ENCODE measurements around the gene RNF126. TPM values are rescaled to one million over a fixed set of nuclear protein-coding genes. Genes with fewer than 3 reads are reported as not detected.
A peak's percentile ranks its signal among the peaks of the same experiment; 100 is the strongest.

Gene RNF126
- total RNA-seq, 1 experiment from 2014 or later, result 61.2 TPM

GRCh38 chr19:682678-683320 lies 19.8 kb upstream of the RNF126 start:
- in situ Hi-C loops (cut with HindIII; ENCODE audit: low pct_unique_long_range_greater_than_20kb, low sequenced_read_pairs), result no loop called here
- no peak overlapping the region for H3K27ac ChIP-seq (ENCODE audit: low read length)
- no peaks in the 10 kb centered on the region for H3K9me3 ChIP-seq (ENCODE audit: control insufficient read depth, insufficient read depth, low read depth, low read length)
- intact Hi-C loops (cut with micrococcal nuclease; ENCODE audit: unreplicated experiment), result no loop called here
- no peak for ATAC-seq
- CTCF ChIA-PET, result no interaction called here
- no peaks in the 10 kb centered on the region for H3K27me3 ChIP-seq (ENCODE audit: control insufficient read depth, insufficient read depth, low read length)
- H3K4me1 ChIP-seq (ENCODE audit: control insufficient read depth, insufficient read depth, low read length), result peaks cover 13% of the 10 kb centered on the region
- no peak overlapping the region for H3K4me3 ChIP-seq (ENCODE audit: low read depth in 2 of 2, low read length in 2 of 2)
- BruUV-seq (replicated peaks), result no TSS peak
- POLR2A ChIA-PET, result no interaction called here
- TF ChIP-seq POLR2AphosphoS5 (IDR thresholded peaks at IDR 0.05; ENCODE audit: low read depth, low read length), result no peak
- TF ChIP-seq CTCF (IDR thresholded peaks at IDR 0.05), result no peak
- no peak for TF ChIP-seq TCF7L2 (IDR thresholded peaks at IDR 0.05; ENCODE audit: low read depth, low read length)
- TF ChIP-seq SIN3A (IDR thresholded peaks at IDR 0.05; ENCODE audit: borderline replicate concordance, insufficient read depth, low read depth, low read length), result no peak
- no peak for TF ChIP-seq REST (IDR thresholded peaks at IDR 0.05; ENCODE audit: insufficient read depth in 1 of 2, low read depth in 2 of 2, low read length in 1 of 2)
- no peaks in the 10 kb centered on the region for H3K36me3 ChIP-seq (ENCODE audit: control insufficient read depth, insufficient read depth, low read length)
- no peak for DNase-seq (ENCODE audit: low read depth, low spot score)

- no peaks in the 10 kb centered on the region for H3K27me3 ChIP-seq (ENCODE audit: control insufficient read depth, insufficient read depth, low read length)
- ChIA-PET CTCF (no interaction called here), POLR2A (no interaction called here)
- intact Hi-C loops (cut with micrococcal nuclease; ENCODE audit: unreplicated experiment) (no loop called here), in situ Hi-C loops (cut with HindIII; ENCODE audit: low pct_unique_long_range_greater_than_20kb, low sequenced_read_pairs) (no loop called here)
- ATAC-seq (no peak; the same call in 1 of the 2 replicates), DNase-seq (ENCODE audit: low read depth, low spot score) (no peak)
- no TSS peak for BruUV-seq (replicated peaks)
- no peaks in the 10 kb centered on the region for H3K36me3 ChIP-seq (ENCODE audit: control insufficient read depth, insufficient read depth, low read length)
- H3K27ac ChIP-seq (ENCODE audit: low read length), result peak overlapping the region; percentile 85
- peak overlapping the region; percentile 43 to 71 for H3K4me3 ChIP-seq (ENCODE audit: low read depth in 2 of 2, low read length in 2 of 2)
- H3K9me3 ChIP-seq (ENCODE audit: control insufficient read depth, insufficient read depth, low read depth, low read length), result no peaks in the 10 kb centered on the region
- no peak for TF ChIP-seq REST (IDR thresholded peaks at IDR 0.05; ENCODE audit: insufficient read depth in 1 of 2, low read depth in 2 of 2, low read length in 1 of 2)
- TF ChIP-seq CTCF (IDR thresholded peaks at IDR 0.05), result no peak
- TF ChIP-seq POLR2AphosphoS5 (IDR thresholded peaks at IDR 0.05; ENCODE audit: low read depth, low read length), result no peak
- no peak for TF ChIP-seq TCF7L2 (IDR thresholded peaks at IDR 0.05; ENCODE audit: low read depth, low read length)
- no peak for TF ChIP-seq SIN3A (IDR thresholded peaks at IDR 0.05; ENCODE audit: borderline replicate concordance, insufficient read depth, low read depth, low read length)
- H3K4me1 ChIP-seq (ENCODE audit: control insufficient read depth, insufficient read depth, low read length), result peaks cover 16% of the 10 kb centered on the region
Measured at GRCh38 chr19:681029-682019, 18.3 kb upstream of the RNF126 start.

All from Panc1 (cell line).